Suprapubic skin (tissue), 4 donors: ENCODE results near the gene NBEA.

Experiments
- CTCF ChIP-seq, 2 donors: fragments of 200-600 bp in 1 of 2; fragments of 450-650 bp in 1 of 2; sonication (generic) in 1 of 2; IDR thresholded peaks; one replicate each; pipeline ENCODE4 v1.5.1; 2016 to 2019; ENCODE audit warnings: antibody characterized with exemption in 2 of 2, mild to moderate bottlenecking in 1 of 2, moderate library complexity in 1 of 2
- EP300 ChIP-seq: sonication (generic); formaldehyde crosslinking; IDR thresholded peaks from one replicate; pipeline ENCODE4 v1.6.1; 2017; ENCODE audit warnings: antibody characterized with exemption
- POLR2AphosphoS5 ChIP-seq, 3 donors: sonication (generic); formaldehyde crosslinking; IDR thresholded peaks; one replicate each; pipeline ENCODE4 v1.6.1; 2017; ENCODE audit warnings: antibody characterized with exemption in 3 of 3

GRCh38 chr13:35531526-35531925 lies 589.5 kb downstream of the NBEA start:
- TF ChIP-seq CTCF (IDR thresholded peaks at IDR 0.05): no peak
- TF ChIP-seq EP300: no peak
- TF ChIP-seq POLR2AphosphoS5 (IDR thresholded peaks at IDR 0.05): no peak
